Right hindlimb (tissue), 1 donor: ENCODE measurements around the gene SPEM3.
A peak's percentile ranks its signal among the peaks of the same experiment; 100 is the strongest.
"Not testable (repeated sequence)": the region's sequence is repeated elsewhere in the genome, so short reads cannot be mapped to it uniquely, and the experiment has no call there.

ENCODE experiments used
- DNase-seq: peaks from one replicate; pipeline ENCODE4 v3.0.0-alpha.2; 2018

SPEM3 gene

GRCh38 chr17:7475764-7476422, 47.2 kb downstream of the SPEM3 start:
- DNase-seq: no peak

GRCh38 chr17:7476494-7476893, 47.8 kb downstream of the SPEM3 start:
- no peak for DNase-seq

- DNase-seq: no peak
Measured at GRCh38 chr17:7476951-7477350, 48.3 kb downstream of the SPEM3 start.

- peak; percentile 65 for DNase-seq
Measured at GRCh38 chr17:7477392-7478275, 49.0 kb downstream of the SPEM3 start.

- peak; percentile 76 for DNase-seq
Measured at GRCh38 chr17:7478276-7479212, 49.9 kb downstream of the SPEM3 start.

GRCh38 chr17:7479213-7480088, 50.8 kb downstream of the SPEM3 start, which contains the start of gene ZBTB4:
ZBTB4 (minus strand) TSS chr17:7479631; CDS start chr17:7466801, 12,830 bp downstream.
- peak; percentile 75 for DNase-seq

GRCh38 chr17:7480089-7480384, 51.4 kb downstream of the SPEM3 start:
- no peak for DNase-seq

- not testable (repeated sequence) for DNase-seq
Measured at GRCh38 chr17:7481275-7481674, 52.6 kb downstream of the SPEM3 start, which contains the start of gene SLC35G6. SLC35G6 (plus strand) TSS chr17:7481446; CDS start chr17:7481517, 71 bp downstream.

GRCh38 chr17:7481842-7482741, 53.4 kb downstream of the SPEM3 start:
- not testable (repeated sequence) for DNase-seq
